Fibroblast of lung (primary cell): ENCODE results near the gene OXCT2. TPM values are rescaled to one million over a fixed set of nuclear protein-coding genes. Genes with fewer than 3 reads are reported as not detected.
"Not testable (repeated sequence)": the region's sequence is repeated elsewhere in the genome, so short reads cannot be mapped to it uniquely, and the experiment has no call there.

Source experiments
- DNase-seq, 2 donors: peaks; one replicate each; pipeline versions ENCODE4 v3.0.0 to v3.0.0-alpha.2; 2010; ENCODE audit warnings: low read depth in 2 of 2
- H2AFZ ChIP-seq: 2 replicates; pipeline ENCODE4 v1.5.1; 2012; ENCODE audit warnings: low read length, control low read depth, inconsistent platforms
- H3K27ac ChIP-seq: 2 replicates; pipeline ENCODE4 v1.5.1; 2011; ENCODE audit warnings: low read length, control low read depth; ENCODE audit not compliant: insufficient read depth
- H3K27me3 ChIP-seq: 2 replicates; pipeline ENCODE4 v1.5.1; 2011; ENCODE audit warnings: mild to moderate bottlenecking, low read length; ENCODE audit not compliant: control insufficient read depth, insufficient read depth
- H3K36me3 ChIP-seq: 2 replicates; pipeline ENCODE4 v1.5.1; 2011; ENCODE audit warnings: low read length; ENCODE audit not compliant: control insufficient read depth, insufficient read depth
- H3K4me1 ChIP-seq: 2 replicates; pipeline ENCODE4 v1.5.1; 2011; ENCODE audit warnings: low read length; ENCODE audit not compliant: control insufficient read depth, insufficient read depth; ENCODE audit errors: extremely low read depth
- H3K4me2 ChIP-seq: 2 replicates; pipeline ENCODE4 v1.5.1; 2011; ENCODE audit warnings: low read length, control low read depth; ENCODE audit not compliant: insufficient read depth; ENCODE audit errors: extremely low read depth
- H3K4me3 ChIP-seq, 4 experiments: fragments of 200-600 bp in 1 of 4; sonication (generic) in 1 of 4; replicated peaks in 1 of 4; 2 replicates each; pipeline ENCODE4 v1.5.1; 2011 to 2016; ENCODE audit warnings: low read length in 4 of 4, low read depth in 3 of 4, mild to moderate bottlenecking in 3 of 4, control low read depth in 2 of 4, inconsistent platforms in 1 of 4, mixed read lengths in 1 of 4; ENCODE audit not compliant: insufficient read depth in 1 of 4; ENCODE audit errors: control extremely low read depth in 1 of 4
- H3K79me2 ChIP-seq: 2 replicates; pipeline ENCODE4 v1.5.1; 2012; ENCODE audit warnings: mild to moderate bottlenecking, low read length, inconsistent platforms; ENCODE audit not compliant: control insufficient read depth, insufficient read depth
- H3K9ac ChIP-seq: 2 replicates; pipeline ENCODE4 v1.5.1; 2011; ENCODE audit warnings: mild to moderate bottlenecking, low read length, control low read depth; ENCODE audit not compliant: insufficient read depth
- H3K9me3 ChIP-seq: 2 replicates; pipeline ENCODE4 v1.5.1; 2012; ENCODE audit warnings: low read depth, low read length; ENCODE audit not compliant: control insufficient read depth, insufficient read depth
- H4K20me1 ChIP-seq: 2 replicates; pipeline ENCODE4 v1.5.1; 2011; ENCODE audit warnings: low read length; ENCODE audit not compliant: control insufficient read depth, insufficient read depth; ENCODE audit errors: extremely low read depth
- CTCF ChIP-seq, 2 donors: IDR thresholded peaks in 1 of 2; conservative IDR thresholded peaks in 1 of 2; 1 replicate in 1 of 2; 2 replicates in 1 of 2; pipeline ENCODE4 v1.5.1; 2011 to 2012; ENCODE audit warnings: low read length in 2 of 2, control low read depth in 1 of 2, inconsistent platforms in 1 of 2, low read depth in 1 of 2, mild to moderate bottlenecking in 1 of 2
- EZH2 ChIP-seq: IDR thresholded peaks from 2 replicates; pipeline ENCODE4 v1.5.1; 2012; ENCODE audit warnings: low read length, control low read depth, mild to moderate bottlenecking; ENCODE audit errors: missing control alignments
- polyA plus RNA-seq, 2 donors: library from polyadenylated mRNA; depleted of rRNA in 1 of 2; stranded (reverse) in 1 of 2; unstranded in 1 of 2; fragments of >200 nt; gene quantifications; 2 replicates each; pipeline ENCODE4 v1.2.1, GENCODE V29; 2011 to 2012; ENCODE audit warnings: missing spikeins in 1 of 2
- total RNA-seq: library from RNA; depleted of rRNA; stranded (reverse); fragments of >200 nt; gene quantifications from 2 replicates; pipeline ENCODE4 v1.2.1, GENCODE V29; 2014

The OXCT2 gene
- total and polyA plus RNA-seq, 2 donors (not counting 1 experiment from before 2014, with no cell fraction given) = 1.0 to 6.4 TPM

- H4K20me1 ChIP-seq, H2AFZ ChIP-seq, H3K4me3 ChIP-seq, H3K4me2 ChIP-seq, H3K27ac ChIP-seq, H3K9me3 ChIP-seq, DNase-seq, H3K9ac ChIP-seq, H3K4me1 ChIP-seq, H3K79me2 ChIP-seq, H3K36me3 ChIP-seq: not testable (repeated sequence)
- peak; percentile 6 for TF ChIP-seq EZH2
- peaks cover 23% of the 10 kb centered on the region for H3K27me3 ChIP-seq
Observed at GRCh38 chr1:39786303-39787107, 15.4 kb upstream of the OXCT2 start.

- H3K9ac ChIP-seq, H3K4me3 ChIP-seq, H3K4me2 ChIP-seq, H4K20me1 ChIP-seq, DNase-seq, H3K9me3 ChIP-seq, H2AFZ ChIP-seq, H3K36me3 ChIP-seq, H3K79me2 ChIP-seq, H3K27ac ChIP-seq, H3K4me1 ChIP-seq: not testable (repeated sequence)
- peaks cover 17% of the 10 kb centered on the region for H3K27me3 ChIP-seq
Observed at GRCh38 chr1:39782685-39783084, 11.5 kb upstream of the OXCT2 start.

GRCh38 chr1:39782103-39782502 lies 11.0 kb upstream of the OXCT2 start:
- Histone ChIP-seq H3K9me3 (no peaks in the 10 kb centered on the region), H3K27ac (no peak overlapping the region), H3K4me1 (no peaks in the 10 kb centered on the region), H3K9ac (no peak overlapping the region), H2AFZ (no peak overlapping the region), H3K36me3 (no peaks in the 10 kb centered on the region), H3K4me2 (no peak overlapping the region), H3K27me3 (peaks cover 11% of the 10 kb centered on the region), H3K4me3 (no peak overlapping the region), H3K79me2 (no peaks in the 10 kb centered on the region), H4K20me1 (no peaks in the 10 kb centered on the region)
- TF ChIP-seq EZH2 (no peak), CTCF (conservative IDR thresholded peaks at IDR 0.05 in 1 of 2, IDR thresholded peaks at IDR 0.05 in 1 of 2; ENCODE audit: low read depth in 1 of 2, low read length in 2 of 2) (no peak)
- DNase-seq = no peak

- H3K27me3 ChIP-seq = peaks cover 10% of the 10 kb centered on the region
- H3K4me1 ChIP-seq = no peaks in the 10 kb centered on the region
- no peak overlapping the region for H2AFZ ChIP-seq
- H3K27ac ChIP-seq = no peak overlapping the region
- H3K4me3 ChIP-seq = no peak overlapping the region
- TF ChIP-seq EZH2 = no peak
- TF ChIP-seq CTCF (conservative IDR thresholded peaks at IDR 0.05 in 1 of 2, IDR thresholded peaks at IDR 0.05 in 1 of 2; ENCODE audit: low read depth in 1 of 2, low read length in 2 of 2) = no peak
- no peaks in the 10 kb centered on the region for H4K20me1 ChIP-seq
- H3K36me3 ChIP-seq = no peaks in the 10 kb centered on the region
- no peak overlapping the region for H3K9ac ChIP-seq
- no peak overlapping the region for H3K4me2 ChIP-seq
- no peaks in the 10 kb centered on the region for H3K79me2 ChIP-seq
- DNase-seq = no peak
- no peaks in the 10 kb centered on the region for H3K9me3 ChIP-seq
Observed at GRCh38 chr1:39781349-39781715, 10.2 kb upstream of the OXCT2 start.
